HG03342 (cell line): ENCODE data around the gene TAF1C.
A peak's percentile ranks its signal among the peaks of the same experiment; 100 is the strongest.

ENCODE experiments used
- ATAC-seq: cut with Tn5 transposase; IDR thresholded peaks from one replicate; pipeline ENCODE4 v1.9.1; 2021; ENCODE audit warnings: mild to moderate bottlenecking, moderate library complexity; ENCODE audit not compliant: unreplicated experiment

The TAF1C gene

DNA sequence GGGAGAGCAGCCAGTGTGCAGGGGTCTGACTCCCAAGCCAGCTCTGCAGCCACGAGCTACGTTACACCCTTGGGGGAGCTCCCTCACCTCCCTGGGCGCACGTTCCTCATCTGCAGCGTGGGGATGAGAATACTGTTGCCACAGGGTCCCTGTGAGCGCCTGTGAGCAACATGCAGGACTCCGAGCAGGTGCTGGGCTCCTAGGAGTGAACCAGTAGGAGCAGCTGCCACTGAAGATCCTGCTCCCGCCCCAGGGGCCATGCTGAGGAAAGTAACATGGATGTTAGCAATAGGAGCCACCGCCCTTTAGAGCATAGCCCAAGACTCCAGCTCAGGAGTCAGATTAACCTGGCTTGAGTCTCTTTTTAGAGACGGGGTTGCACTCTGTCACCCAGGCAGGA, 25.8 kb downstream of the TAF1C start:
- no peak for ATAC-seq

DNA sequence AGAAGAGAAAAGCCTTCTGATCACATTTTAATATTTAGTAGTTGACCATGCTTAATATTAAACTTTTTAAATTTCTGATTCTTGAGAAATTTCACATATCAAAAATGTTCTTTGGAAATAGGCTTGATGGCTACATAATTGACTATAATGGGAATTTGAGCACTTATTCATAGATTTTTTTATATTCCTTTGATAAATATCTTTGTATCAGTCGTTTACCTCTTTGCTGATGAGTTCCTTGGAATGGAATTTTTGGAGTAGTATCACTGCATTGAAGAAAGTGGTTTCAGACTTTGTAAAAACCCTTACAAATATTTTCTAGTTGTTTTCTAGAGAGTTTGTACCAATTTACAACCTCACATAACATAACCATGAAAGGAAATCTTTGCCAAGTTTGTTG, 27.1 kb downstream of the TAF1C start:
- ATAC-seq, result no peak

DNA sequence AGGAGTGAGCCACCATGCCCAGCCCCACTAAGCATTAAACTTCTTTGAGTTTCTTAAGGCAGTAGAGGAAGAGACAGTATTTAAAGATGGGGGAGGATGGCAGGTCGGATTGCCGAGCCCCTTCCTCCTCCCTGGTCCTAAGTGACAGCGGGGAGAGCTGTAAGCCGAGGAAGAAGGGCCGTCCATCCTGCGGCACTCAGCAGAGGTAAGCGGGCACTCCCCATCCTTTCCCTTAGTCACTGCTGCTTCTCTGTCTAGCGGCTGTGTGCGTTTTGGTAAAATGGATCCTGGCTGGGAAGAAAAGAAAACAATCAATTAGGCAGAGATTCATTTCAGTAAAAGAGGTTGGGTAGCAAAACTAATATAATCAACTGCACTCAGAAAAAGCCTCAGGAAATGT, 27.9 kb downstream of the TAF1C start:
- no peak for ATAC-seq

DNA sequence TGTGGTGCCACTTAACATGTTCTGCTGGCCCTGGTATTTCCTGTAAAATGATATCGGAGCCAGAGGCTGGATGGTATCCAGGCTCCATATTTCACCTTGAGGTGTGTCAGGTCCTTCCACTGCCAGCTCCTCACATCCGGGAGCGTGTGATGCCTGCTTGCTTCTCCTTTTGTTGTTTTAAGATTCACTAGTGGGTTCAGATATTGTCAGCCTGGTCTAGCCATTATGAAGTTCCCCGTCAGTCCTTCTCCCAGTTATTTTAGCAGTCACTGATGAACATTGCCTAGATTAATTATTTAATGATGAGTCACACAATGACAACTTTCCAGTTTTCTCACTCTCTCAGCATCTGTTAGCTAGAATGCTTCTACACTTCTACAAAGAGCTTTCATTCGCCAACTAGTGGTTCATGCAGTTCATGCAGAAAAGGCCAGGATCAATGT, 30.5 kb downstream of the TAF1C start:
- no peak for ATAC-seq

DNA sequence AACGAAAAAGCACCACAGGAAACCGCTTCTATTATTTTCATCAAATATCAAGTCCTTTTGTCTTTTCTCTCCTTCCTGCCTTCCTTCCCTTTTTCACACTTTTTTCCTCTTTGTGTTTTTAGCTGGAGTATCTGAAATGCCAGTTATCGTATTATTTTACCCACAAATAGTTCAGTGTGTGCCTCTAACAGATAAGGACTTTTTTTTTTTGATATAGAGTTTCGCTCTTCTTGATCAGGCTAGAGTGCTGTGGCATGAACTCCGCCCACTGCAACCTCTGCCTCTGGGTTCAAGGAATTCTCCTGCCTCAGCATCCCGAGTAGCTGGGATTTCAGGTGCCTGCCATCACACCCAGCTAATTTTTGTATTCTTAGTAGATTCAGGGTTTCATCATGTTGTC, 31.1 kb downstream of the TAF1C start:
- ATAC-seq, result no peak

DNA sequence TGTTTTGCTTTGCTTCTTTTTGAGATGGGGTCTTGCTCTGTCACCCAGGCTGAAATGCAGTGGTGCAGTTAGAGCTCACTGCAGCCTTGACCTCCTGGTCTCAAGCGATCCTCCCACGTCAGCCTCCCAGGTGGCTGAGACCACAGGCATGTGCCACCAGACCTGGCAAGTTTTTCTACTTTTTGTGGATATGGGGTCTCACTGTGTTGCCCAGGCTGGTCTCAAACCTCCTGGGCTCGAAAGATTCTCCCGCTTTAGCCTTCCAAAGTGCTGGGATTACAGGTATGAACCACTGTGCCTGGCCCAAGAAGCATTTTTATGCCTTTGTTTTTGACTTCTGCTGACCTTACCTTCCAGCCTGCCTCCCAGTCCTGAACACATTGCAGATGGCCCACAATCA, 31.6 kb downstream of the TAF1C start:
- no peak for ATAC-seq

DNA sequence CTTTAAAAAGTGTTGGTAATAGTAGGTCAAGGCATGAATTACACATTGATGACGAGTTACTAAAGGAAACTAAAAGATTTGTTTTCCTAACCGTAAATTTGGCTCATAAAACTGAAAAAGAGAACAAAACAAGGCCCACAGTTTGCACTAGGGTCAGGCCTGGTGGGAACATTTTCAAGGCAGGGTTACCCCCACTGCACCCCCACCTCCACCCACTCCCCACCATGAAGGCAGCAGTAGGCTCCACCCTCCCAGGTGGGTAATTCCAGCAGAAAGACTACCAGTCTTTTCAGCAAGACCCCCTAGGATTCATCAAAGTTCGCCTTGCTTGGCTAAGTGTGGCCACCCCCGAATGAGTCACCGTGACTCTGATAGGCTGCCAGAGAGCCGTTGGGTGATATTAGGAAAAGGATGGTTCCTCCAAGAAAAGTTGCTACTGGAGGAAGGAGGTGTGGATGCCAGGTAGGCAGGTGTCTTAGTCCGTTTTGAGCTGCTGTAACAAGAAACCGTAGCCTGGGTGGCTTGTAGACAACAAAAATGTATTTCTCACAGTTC, 33.1 kb downstream of the TAF1C start:
- ATAC-seq, result no peak

DNA sequence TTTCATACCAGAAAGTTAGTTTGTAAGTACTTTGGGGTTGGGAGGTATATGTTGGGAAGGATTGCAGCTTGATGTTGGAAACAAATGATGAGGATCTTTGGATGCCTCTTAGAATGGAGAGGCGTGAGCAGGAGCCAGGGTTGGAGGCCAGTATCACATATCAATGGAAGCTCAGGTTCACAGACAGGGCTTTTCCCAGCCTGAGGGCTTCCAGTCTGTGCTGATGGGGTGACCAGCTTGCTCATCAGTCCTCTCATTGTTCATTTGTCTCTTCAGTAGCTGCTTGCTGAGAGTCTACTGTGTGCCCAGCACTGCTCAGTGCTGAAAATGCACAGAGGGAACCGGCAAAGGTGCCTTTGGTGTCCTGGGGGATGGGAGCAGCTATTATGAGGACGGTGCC, 35.9 kb downstream of the TAF1C start:
- ATAC-seq, result no peak

DNA sequence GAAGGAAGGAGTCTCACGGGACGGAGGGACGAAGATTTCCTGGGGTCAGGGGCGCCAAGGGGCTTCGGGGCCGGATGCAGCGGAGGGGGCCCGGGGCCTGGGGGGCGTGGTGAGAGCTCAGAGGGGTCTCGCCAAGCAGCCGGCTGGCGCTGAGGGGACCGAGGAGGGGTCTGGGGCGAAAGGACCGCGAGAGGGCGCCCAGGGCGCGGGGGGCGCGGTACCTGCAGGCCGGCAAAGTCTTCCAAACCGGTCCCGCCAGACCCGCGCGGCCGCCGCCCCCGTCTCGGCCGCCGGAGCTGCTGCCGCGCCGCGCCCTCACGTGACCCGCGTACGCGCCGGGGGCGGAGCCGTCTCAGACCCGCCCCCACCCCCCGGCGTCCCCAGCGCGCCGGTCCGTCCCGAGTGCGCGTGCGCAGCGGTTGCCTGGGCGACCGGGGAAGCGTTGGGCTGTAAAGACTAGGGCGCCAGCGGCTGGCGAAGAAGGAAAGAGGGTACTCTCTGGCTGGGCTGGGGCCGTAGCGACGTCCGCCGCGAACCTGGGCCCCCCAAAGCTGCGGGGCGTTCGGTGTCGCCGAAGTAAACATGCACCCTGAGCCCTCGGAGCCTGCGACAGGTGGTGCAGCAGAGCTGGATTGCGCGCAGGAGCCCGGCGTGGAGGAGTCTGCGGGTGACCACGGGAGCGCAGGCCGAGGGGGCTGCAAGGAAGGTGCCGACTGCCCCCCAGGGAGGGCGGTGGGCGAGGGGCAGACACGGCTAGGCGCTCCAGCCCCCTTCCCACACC, 41.8 kb downstream of the TAF1C start, which contains the start of the genes DNAAF1 and HSDL1:
Gene DNAAF1, plus strand, starts transcription at position 450 of the 781 bp plus-strand sequence. Its CDS starts 133 bp downstream, at position 583.
Gene HSDL1, minus strand, starts transcription at position 319 of the 781 bp plus-strand sequence. CDS start 13,856 bp downstream, outside the sequence.
- ATAC-seq, result peak; percentile 75

DNA sequence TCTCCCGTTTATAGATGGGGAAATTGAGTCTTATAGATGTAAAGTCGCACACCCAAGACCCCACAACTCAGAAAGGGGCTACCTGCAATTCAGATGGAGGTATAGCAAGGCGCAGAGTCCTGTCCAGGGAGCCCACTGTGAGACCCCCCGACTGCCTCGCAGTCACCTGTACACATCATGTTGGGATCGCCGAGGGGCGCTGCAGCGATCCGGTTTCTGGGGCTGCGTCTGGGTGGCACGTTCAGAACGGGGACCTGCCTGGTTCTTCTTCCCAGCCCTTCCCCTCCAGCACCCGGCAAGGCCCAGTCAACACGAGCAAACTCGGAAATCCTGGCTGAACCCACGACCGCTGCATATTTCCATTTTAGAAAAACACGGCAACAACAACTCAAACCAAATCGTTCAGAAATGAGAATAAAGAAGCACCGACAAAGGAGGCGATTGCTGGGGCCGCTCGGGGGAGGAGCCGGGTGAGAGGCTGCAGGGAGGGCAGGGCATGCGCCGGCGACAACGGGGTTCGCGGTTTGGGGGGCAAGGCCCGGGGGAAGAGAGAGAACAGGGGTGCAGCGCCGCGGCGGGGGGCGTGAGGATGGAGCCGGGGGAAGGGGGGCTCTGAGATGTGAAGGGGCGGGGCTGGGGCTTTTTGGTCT, 42.5 kb downstream of the TAF1C start:
- no peak for ATAC-seq

DNA sequence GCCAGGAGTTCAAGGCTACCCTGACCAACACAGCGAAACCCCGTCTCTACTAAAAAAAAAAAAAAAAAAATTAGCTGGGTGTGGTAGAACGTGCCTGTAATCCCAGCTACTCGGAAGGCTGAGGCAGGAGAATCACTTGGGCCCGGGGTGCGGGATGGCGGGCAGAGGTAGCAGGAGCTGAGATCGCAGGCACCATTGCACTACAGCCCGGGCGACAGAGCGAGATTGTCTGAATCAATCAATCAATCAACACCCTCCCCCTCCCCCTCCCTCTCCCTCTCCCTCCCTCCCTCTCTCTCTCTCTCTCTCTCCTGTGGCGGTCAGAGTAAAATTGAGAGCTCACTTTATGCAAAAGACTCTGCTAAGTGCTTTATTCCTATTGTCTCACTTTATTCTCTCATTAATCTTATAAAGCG, 43.1 kb downstream of the TAF1C start:
- ATAC-seq, result no peak

DNA sequence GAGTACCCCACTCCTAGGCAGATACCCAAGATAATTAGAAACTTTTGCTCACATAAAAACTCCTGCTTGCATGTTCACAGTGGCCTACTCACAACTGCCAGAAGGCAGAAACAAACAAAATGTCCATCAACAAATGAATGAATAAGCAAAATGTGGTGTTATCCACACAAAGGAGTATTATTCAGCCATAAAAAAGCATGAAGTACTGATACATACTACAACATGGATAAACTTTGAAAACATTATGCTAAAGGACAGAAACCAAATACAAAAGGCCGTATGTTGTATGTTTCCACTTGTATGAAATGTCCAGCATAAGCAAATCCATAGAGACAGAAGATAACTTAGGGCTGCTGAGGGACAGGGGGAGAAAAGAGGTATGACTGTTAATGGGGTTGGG, 43.8 kb downstream of the TAF1C start:
- ATAC-seq, result no peak

DNA sequence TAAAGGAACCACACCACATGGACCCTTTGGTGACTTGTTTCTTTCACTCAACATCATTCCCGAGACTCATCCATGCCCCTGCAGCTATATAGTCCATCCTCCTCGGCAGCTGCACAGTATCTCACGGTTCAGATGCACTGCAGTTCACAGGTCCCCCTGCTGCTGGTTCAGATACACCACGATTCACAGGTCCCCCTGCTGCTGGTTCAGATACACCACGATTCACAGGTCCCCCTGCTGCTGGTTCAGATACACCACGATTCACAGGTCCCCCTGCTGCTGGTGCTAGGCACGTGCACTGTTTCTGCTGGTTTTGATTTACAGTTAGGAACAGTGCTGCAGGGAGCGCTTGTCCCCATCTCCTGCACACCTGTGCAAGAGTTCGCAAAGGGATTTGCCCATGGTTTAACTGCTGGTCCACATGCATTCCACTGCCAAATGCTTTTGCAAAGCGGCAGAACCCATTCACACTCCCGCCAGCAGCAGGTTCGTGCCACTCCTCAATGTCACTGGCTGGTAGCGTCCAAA, 45.6 kb downstream of the TAF1C start:
- ATAC-seq, result no peak

DNA sequence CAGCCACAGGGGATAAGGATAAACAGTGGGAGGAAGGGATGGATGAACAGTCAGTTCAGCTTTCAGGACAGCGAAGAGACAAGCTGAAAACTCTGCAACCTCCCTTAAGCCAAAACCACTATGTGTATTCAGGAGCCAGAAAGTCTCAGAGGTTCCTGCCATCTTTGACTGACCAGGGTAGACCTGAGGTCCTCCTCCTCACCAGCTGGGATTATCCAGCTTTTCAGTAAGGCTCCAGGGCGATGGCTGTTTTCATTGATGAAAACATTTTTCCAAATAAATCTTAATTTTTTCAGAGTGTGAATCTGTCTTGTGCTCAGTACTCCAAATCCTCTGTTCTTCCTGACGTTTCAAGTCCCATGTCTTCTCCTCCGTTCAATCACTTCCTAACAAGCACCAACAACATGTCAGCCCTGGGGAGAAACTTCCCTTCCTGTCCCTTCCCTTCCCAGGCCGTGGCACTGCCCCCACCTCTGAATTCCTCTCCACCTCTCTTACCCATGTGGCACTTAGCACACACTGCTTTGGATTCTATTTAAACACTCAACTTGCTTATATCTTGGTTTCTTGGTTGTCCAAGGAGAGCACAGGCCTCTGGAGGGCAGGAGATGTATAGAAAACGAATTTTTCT, 47.1 kb downstream of the TAF1C start:
- no peak for ATAC-seq

DNA sequence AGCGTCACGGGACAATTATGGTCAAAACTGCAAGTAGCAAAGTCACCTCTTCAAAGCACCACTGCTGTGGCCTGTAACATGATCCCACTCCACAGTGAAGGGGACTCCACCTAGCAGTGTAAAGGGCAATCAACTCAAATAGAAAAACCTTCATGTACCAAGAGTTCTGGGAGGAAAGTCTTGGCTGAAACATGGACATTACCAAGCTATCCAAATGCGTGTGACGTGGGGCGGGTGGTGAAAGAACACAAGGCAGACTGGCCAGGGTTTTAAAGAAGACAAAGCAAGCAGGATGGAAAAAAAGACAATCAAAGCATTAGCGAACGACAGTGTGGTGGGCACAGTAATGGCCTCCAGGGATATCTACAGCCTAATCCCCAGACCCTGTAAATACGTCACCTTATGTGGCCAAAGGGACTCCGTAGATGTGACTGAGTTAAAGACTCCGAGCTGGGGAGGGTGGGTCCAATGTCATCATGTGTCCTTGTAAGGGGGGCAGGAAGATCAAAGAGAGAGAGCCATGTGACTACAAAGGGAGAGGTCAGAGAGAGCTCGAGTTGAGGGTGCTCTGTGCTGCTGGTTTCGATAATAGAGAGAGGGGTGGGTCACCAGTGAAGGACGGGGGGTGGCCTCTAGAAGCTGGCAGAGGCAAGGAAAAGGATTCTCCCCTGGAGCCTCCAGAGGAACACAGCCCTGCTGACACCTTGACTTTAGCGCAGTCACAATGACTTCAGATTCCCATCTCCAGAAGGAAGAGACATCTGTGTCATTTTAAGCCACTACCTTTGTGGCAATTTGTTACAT, 47.8 kb downstream of the TAF1C start:
- no peak for ATAC-seq

DNA sequence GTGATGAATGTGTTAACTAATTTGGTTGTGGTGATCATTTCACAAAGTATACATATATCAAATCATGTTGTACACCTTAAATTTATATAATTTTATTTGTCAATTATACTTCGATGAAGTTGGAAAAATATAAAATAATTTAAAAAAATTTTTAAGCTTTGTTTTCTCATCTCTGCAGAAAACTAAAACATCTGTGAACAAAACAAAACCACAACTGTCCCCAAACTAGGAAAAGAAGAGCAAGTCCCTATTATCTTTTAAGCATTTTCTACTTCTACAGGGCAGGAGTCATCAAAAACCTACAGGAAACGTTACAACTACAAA, 48.4 kb downstream of the TAF1C start:
- no peak for ATAC-seq

DNA sequence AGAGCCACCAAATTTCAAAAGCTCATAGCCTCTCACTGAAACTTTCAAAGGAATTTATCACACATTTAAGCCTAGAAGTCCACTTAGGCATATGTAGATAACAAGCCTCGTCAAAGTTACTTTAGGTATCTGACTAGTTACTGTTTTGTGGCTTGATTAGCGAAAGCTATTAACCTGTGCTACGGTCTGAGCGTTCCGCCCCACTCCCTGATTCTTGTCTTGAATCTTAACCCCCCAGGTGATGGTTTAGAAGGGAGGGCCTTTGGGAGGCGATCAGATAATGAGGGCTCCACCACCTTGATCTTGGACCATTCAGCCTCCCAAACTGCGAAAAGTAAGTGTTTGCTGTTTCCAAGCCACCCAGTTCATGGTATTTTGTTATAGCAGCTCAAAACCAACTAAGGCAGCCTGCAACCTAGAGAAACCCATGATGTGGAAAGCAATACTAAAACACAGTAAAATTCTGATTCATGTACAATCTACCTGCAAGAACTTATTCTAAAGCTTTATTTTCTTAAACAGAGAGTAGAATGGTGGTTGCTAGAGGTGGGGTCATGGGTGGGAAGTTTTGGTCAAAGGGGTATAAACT, 49.0 kb downstream of the TAF1C start:
- no peak for ATAC-seq

DNA sequence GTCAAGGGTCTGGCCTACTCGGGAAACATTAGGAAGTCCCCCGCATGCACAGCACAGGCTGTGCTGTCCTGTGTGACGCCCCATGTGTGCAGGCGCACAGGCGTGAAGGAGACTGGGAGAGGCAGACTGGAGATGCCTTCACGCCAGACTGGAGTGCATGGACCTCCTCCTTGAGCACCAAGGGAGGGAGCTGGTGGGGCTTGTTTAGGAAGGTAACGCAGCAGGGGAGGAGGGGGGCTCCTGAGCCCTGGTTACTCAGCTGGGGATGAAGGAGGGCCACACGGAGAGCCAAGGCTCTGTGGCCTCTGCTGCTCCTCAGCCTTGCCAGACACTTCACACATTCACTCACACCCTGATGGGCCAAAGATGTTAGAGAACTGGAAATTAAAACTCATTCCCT, 49.6 kb downstream of the TAF1C start:
- no peak for ATAC-seq

DNA sequence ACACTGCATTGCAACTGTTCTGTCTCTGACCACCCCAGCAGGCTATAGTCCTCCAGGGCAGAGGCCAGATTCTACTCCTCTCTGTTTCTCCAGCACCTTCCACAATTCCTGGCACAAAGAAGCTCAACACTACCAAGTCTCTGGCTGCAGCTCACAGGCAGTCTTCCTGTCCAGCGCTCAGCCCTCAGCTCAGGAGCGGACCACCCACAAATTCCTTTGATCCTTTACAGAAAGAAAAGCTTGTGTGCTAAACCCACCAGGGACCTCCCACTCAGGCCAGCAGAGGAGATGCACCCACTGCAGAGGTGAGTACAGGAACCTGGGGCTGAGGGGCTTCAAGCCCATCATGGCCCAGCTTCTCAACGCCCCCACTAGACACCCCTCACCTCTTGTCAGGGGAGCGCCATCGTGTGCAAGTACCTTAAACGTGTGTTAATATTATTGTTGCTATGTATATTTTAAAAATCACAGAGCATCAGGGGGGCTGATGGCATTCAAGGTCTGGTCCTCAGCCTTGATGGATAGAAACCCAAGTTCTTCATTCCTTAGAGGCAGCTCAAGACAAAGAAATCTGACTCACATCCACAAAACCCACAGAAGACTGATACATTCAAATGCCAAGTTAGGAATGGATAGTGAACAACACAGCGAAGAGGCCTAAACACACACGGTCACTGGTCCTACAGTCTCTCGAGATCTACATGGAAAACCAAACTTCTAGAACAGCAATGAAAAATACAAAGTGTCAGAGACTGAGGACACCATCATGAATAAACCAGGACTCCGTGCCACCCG, 50.3 kb downstream of the TAF1C start:
- ATAC-seq, result no peak
